Measurements from ENCODE around the gene SLC26A11.

DNA sequence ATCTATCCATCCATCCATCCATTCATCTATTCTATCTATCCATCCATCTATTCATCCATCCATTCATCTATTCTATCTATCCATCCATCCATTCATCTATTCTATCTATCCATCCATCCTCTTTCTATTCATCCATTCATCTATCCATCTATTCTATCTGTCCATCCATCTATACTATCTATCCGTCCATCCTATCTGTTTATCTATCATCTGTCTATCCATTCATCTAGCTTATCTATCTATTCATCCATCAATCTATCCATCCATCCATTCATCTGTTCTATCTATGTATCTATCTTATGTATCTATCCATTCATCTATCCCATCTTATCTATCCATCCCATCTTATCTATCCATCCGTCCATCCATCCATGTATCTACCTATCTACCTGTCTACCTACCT is 49.2 kb downstream of the SLC26A11 start:
- TF ChIP-seq, protein P1, sequence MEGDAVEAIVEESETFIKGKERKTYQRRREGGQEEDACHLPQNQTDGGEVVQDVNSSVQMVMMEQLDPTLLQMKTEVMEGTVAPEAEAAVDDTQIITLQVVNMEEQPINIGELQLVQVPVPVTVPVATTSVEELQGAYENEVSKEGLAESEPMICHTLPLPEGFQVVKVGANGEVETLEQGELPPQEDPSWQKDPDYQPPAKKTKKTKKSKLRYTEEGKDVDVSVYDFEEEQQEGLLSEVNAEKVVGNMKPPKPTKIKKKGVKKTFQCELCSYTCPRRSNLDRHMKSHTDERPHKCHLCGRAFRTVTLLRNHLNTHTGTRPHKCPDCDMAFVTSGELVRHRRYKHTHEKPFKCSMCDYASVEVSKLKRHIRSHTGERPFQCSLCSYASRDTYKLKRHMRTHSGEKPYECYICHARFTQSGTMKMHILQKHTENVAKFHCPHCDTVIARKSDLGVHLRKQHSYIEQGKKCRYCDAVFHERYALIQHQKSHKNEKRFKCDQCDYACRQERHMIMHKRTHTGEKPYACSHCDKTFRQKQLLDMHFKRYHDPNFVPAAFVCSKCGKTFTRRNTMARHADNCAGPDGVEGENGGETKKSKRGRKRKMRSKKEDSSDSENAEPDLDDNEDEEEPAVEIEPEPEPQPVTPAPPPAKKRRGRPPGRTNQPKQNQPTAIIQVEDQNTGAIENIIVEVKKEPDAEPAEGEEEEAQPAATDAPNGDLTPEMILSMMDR (IDR thresholded peaks at IDR 0.05) = no peak
- no peak for TF ChIP-seq POLR2A (IDR thresholded peaks at IDR 0.05)
